Measurements from ENCODE around the gene WDR27. TPM values are rescaled to one million over a fixed set of nuclear protein-coding genes. Genes with fewer than 3 reads are reported as not detected.
"Not testable (repeated sequence)": the region's sequence is repeated elsewhere in the genome, so short reads cannot be mapped to it uniquely, and the experiment has no call there.

The WDR27 gene
- total RNA-seq, 1 experiment from 2014 or later = 8.4 TPM

GRCh38 chr6:169489563-169490245 lies 212.1 kb downstream of the WDR27 start:
- DNase-seq (ENCODE audit: low read depth) = no peak
- in situ Hi-C loops (cut with HindIII; ENCODE audit: low pct_unique_long_range_greater_than_20kb, low sequenced_read_pairs) = no loop called here

- no peak for DNase-seq (ENCODE audit: low read depth)
- in situ Hi-C loops (cut with HindIII; ENCODE audit: low pct_unique_long_range_greater_than_20kb, low sequenced_read_pairs) = no loop called here
Observed at GRCh38 chr6:169487579-169488436, 214.0 kb downstream of the WDR27 start.

- in situ Hi-C loops (cut with HindIII; ENCODE audit: low pct_unique_long_range_greater_than_20kb, low sequenced_read_pairs) = no loop called here
- DNase-seq (ENCODE audit: low read depth) = no peak
Observed at GRCh38 chr6:169479783-169480495, 221.9 kb downstream of the WDR27 start.

GRCh38 chr6:169474362-169474761 lies 227.5 kb downstream of the WDR27 start:
- no peak for DNase-seq (ENCODE audit: low read depth)
- in situ Hi-C loops (cut with HindIII; ENCODE audit: low pct_unique_long_range_greater_than_20kb, low sequenced_read_pairs) = no loop called here

- no peak for DNase-seq (ENCODE audit: low read depth)
- in situ Hi-C loops (cut with HindIII; ENCODE audit: low pct_unique_long_range_greater_than_20kb, low sequenced_read_pairs) = no loop called here
Observed at GRCh38 chr6:169473663-169474062, 228.2 kb downstream of the WDR27 start.

GRCh38 chr6:169472786-169473416 lies 228.9 kb downstream of the WDR27 start:
- in situ Hi-C loops (cut with HindIII; ENCODE audit: low pct_unique_long_range_greater_than_20kb, low sequenced_read_pairs) = no loop called here
- DNase-seq (ENCODE audit: low read depth) = no peak

GRCh38 chr6:169470790-169471189 lies 231.0 kb downstream of the WDR27 start:
- DNase-seq (ENCODE audit: low read depth) = no peak
- in situ Hi-C loops (cut with HindIII; ENCODE audit: low pct_unique_long_range_greater_than_20kb, low sequenced_read_pairs) = no loop called here

- in situ Hi-C loops (cut with HindIII; ENCODE audit: low pct_unique_long_range_greater_than_20kb, low sequenced_read_pairs) = no loop called here
- no peak for DNase-seq (ENCODE audit: low read depth)
Observed at GRCh38 chr6:169469028-169469427, 232.8 kb downstream of the WDR27 start.

GRCh38 chr6:169467755-169468154 lies 234.1 kb downstream of the WDR27 start:
- in situ Hi-C loops (cut with HindIII; ENCODE audit: low pct_unique_long_range_greater_than_20kb, low sequenced_read_pairs); DNase-seq (ENCODE audit: low read depth): not testable (repeated sequence)

GRCh38 chr6:169466256-169466655 lies 235.6 kb downstream of the WDR27 start:
- in situ Hi-C loops (cut with HindIII; ENCODE audit: low pct_unique_long_range_greater_than_20kb, low sequenced_read_pairs); DNase-seq (ENCODE audit: low read depth): not testable (repeated sequence)

- in situ Hi-C loops (cut with HindIII; ENCODE audit: low pct_unique_long_range_greater_than_20kb, low sequenced_read_pairs) = no loop called here
- DNase-seq (ENCODE audit: low read depth) = no peak
Observed at GRCh38 chr6:169457762-169458161, 244.1 kb downstream of the WDR27 start.

- in situ Hi-C loops (cut with HindIII; ENCODE audit: low pct_unique_long_range_greater_than_20kb, low sequenced_read_pairs) = no loop called here
- no peak for DNase-seq (ENCODE audit: low read depth)
Observed at GRCh38 chr6:169456840-169457239, 245.0 kb downstream of the WDR27 start.

- no peak for DNase-seq (ENCODE audit: low read depth)
- in situ Hi-C loops (cut with HindIII; ENCODE audit: low pct_unique_long_range_greater_than_20kb, low sequenced_read_pairs) = no loop called here
Observed at GRCh38 chr6:169455470-169455869, 246.4 kb downstream of the WDR27 start.

GRCh38 chr6:169454872-169455204 lies 247.0 kb downstream of the WDR27 start:
- in situ Hi-C loops (cut with HindIII; ENCODE audit: low pct_unique_long_range_greater_than_20kb, low sequenced_read_pairs) = no loop called here
- no peak for DNase-seq (ENCODE audit: low read depth)

- peak; percentile 65 for DNase-seq (ENCODE audit: low read depth)
Observed at GRCh38 chr6:169454204-169454871, 247.5 kb downstream of the WDR27 start.

GRCh38 chr6:169452869-169453620 lies 248.8 kb downstream of the WDR27 start:
- no peak for DNase-seq (ENCODE audit: low read depth)
- in situ Hi-C loops (cut with HindIII; ENCODE audit: low pct_unique_long_range_greater_than_20kb, low sequenced_read_pairs) = no loop called here

More at GRCh38 chr6:169454204-169454871, 247.5 kb downstream of the WDR27 start:
- in situ Hi-C loops (cut with HindIII; ENCODE audit: low pct_unique_long_range_greater_than_20kb, low sequenced_read_pairs) = no loop called here

- DNase-seq (ENCODE audit: low read depth) = peak; percentile 77
- in situ Hi-C loops (cut with HindIII; ENCODE audit: low pct_unique_long_range_greater_than_20kb, low sequenced_read_pairs) = no loop called here
Observed at GRCh38 chr6:169452117-169452868, 249.5 kb downstream of the WDR27 start.

Data from Caki2 (cell line).